ENCODE measurements around the gene MCC. TPM values are rescaled to one million over a fixed set of nuclear protein-coding genes. Genes with fewer than 3 reads are reported as not detected.

Gene MCC
- total RNA-seq, 5 donors from 2014 or later (not counting 1 experiment from before 2014, with no cell fraction given) = 2.6 to 8.3 (median 6.3) TPM

DNA sequence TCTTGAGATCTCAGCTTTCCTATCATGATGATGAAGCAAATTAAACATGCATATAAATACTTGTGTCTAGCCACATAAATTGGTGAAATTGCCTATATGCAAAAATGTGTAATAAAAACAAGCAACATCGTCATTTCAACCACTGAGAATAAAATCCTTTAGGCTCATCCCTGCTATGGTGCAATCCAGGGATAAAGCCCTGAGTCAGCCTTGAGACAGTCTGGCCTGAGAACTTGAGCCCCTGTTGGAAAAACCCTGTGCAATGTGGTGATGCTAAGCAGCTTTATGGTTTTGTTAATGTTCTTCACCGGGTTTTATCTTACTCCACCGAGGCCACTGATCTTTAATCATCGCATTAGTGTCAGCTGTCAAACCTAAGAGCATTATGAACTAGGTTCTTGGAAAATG lies 341.1 kb downstream of the MCC start:
- Histone ChIP-seq H3K27ac (ENCODE audit: low read length) (no peak overlapping the region), H3K9me3 (no peaks in the 10 kb centered on the region), H3K36me3 (ENCODE audit: control insufficient read depth in 2 of 2, extremely low read depth in 1 of 2, insufficient read depth in 1 of 2, low read length in 1 of 2) (no peaks in the 10 kb centered on the region), H3K4me1 (ENCODE audit: control insufficient read depth in 1 of 2, extremely low read depth in 1 of 2, insufficient read depth in 2 of 2, low read length in 2 of 2) (no peaks in the 10 kb centered on the region), H3K4me3 (ENCODE audit: control insufficient read depth in 1 of 2, extremely low read depth in 1 of 2, low read length in 1 of 2) (no peak overlapping the region), H3K27me3 (replicated peaks in 1 of 2; ENCODE audit: control insufficient read depth in 2 of 2, extremely low read depth in 1 of 2, insufficient read depth in 2 of 2, low read length in 1 of 2) (no peaks in the 10 kb centered on the region)
- WGBS (ENCODE audit: insufficient coverage) = no CpG with 5 or more reads among the region's 4 CpGs
- no peak for ATAC-seq (replicated peaks in 1 of 4)
- H3K27ac Mint-ChIP-seq = no peak overlapping the region
- no peaks in the 10 kb centered on the region for H3K9me3 Mint-ChIP-seq
- DNase-seq = no peak
- no peak overlapping the region for H3K4me3 Mint-ChIP-seq
- peaks cover 20% of the 10 kb centered on the region for H3K36me3 Mint-ChIP-seq
- H3K4me1 Mint-ChIP-seq = peaks cover 0 to 1% (median 0%) of the 10 kb centered on the region in 3 donors
- ChIA-PET CTCF (no interaction called here), POLR2A (no interaction called here)
- peaks cover 0 to 4% of the 10 kb centered on the region in 2 donors for H3K27me3 Mint-ChIP-seq

DNA sequence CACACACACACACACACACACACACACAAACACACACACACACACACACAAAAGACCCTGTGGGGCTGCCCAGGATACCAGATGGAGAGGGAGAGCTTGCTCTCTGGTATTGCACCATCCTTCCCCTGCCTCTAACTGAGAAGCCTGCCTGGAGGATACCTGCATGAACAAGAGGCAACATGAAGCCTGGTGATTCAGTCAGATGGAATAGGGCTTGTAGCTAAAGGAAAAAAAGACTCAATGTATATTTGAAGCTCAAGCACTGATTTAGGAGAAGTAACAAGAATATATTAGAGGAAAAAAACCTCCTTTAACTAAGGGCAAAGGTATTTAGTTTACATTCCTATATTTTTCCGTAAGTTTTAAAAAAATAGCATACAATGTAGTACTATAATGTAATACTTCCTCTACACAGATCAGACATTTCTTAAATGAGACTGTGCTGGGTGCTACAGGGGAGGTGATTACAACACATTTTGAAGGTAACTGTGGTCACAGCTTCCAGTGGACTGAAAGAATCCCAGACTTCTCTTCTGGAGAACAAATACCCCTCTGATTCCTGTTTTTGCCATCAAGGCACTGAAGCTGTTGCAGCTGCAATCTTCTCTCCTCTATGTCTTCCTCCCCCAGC lies 342.4 kb downstream of the MCC start:
- DNase-seq (no peak), ATAC-seq (replicated peaks in 1 of 4) (no peak)
- H3K27me3 Mint-ChIP-seq = peaks cover 0 to 4% of the 10 kb centered on the region in 2 donors
- POLR2A ChIA-PET = no interaction called here
- H3K4me1 Mint-ChIP-seq = peaks cover 0 to 1% (median 0%) of the 10 kb centered on the region in 3 donors
- no peaks in the 10 kb centered on the region for H3K27me3 ChIP-seq (replicated peaks in 1 of 2; ENCODE audit: control insufficient read depth in 2 of 2, extremely low read depth in 1 of 2, insufficient read depth in 2 of 2, low read length in 1 of 2)
- no peak overlapping the region for H3K27ac Mint-ChIP-seq
- H3K27ac ChIP-seq (ENCODE audit: low read length) = no peak overlapping the region
- no peaks in the 10 kb centered on the region for H3K4me1 ChIP-seq (ENCODE audit: control insufficient read depth in 1 of 2, extremely low read depth in 1 of 2, insufficient read depth in 2 of 2, low read length in 2 of 2)
- no peak overlapping the region for H3K4me3 ChIP-seq (ENCODE audit: control insufficient read depth in 1 of 2, extremely low read depth in 1 of 2, low read length in 1 of 2)
- H3K4me3 Mint-ChIP-seq = no peak overlapping the region
- H3K9me3 Mint-ChIP-seq = no peaks in the 10 kb centered on the region
- no peaks in the 10 kb centered on the region for H3K36me3 ChIP-seq (ENCODE audit: control insufficient read depth in 2 of 2, extremely low read depth in 1 of 2, insufficient read depth in 1 of 2, low read length in 1 of 2)
- CTCF ChIA-PET = no interaction called here
- WGBS (ENCODE audit: insufficient coverage) = no CpG with 5 or more reads among the region's 1 CpG
- peaks cover 25% of the 10 kb centered on the region for H3K36me3 Mint-ChIP-seq
- no peaks in the 10 kb centered on the region for H3K9me3 ChIP-seq

DNA sequence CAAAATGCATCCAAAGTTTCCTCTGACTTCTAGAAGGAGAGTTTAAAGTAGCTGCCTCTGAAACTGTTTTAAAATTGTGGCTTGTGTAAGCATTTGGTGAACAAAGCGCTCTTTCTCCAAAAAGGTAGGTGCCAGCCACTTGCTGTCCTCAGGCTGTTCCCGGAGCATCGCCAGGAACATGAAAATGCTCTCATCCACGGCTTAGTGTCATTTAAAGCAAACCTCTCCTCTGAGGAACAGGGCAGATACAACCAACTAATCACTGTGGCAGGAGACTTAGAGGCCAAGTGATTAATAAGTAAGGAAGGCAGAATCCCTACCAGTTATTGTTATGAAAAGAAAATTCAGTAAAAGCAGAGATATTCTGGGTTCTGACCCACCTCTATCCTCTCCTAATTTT lies 346.1 kb downstream of the MCC start:
- Mint-ChIP-seq H3K36me3 (peaks cover 19% of the 10 kb centered on the region), H3K27me3 (peaks cover 0 to 11% of the 10 kb centered on the region in 2 donors), H3K9me3 (no peaks in the 10 kb centered on the region), H3K27ac (no peak overlapping the region), H3K4me1 (peaks cover 0 to 1% (median 0%) of the 10 kb centered on the region in 3 donors), H3K4me3 (no peak overlapping the region)
- Histone ChIP-seq H3K9me3 (no peaks in the 10 kb centered on the region), H3K36me3 (ENCODE audit: control insufficient read depth in 2 of 2, extremely low read depth in 1 of 2, insufficient read depth in 1 of 2, low read length in 1 of 2) (no peaks in the 10 kb centered on the region), H3K27me3 (replicated peaks in 1 of 2; ENCODE audit: control insufficient read depth in 2 of 2, extremely low read depth in 1 of 2, insufficient read depth in 2 of 2, low read length in 1 of 2) (no peaks in the 10 kb centered on the region), H3K4me1 (ENCODE audit: control insufficient read depth in 1 of 2, extremely low read depth in 1 of 2, insufficient read depth in 2 of 2, low read length in 2 of 2) (no peaks in the 10 kb centered on the region), H3K27ac (ENCODE audit: low read length) (no peak overlapping the region), H3K4me3 (ENCODE audit: control insufficient read depth in 1 of 2, extremely low read depth in 1 of 2, low read length in 1 of 2) (no peak overlapping the region)
- ATAC-seq (replicated peaks in 1 of 4) (no peak), DNase-seq (no peak)
- WGBS (ENCODE audit: insufficient coverage) = no CpG with 5 or more reads among the region's 4 CpGs
- ChIA-PET CTCF (interaction anchor here in 1 of 2 donors (0.9 kb wide), 1 partner anchor 10 kb away, joined by 3 read pairs; no protein-coding TSS in a partner anchor), POLR2A (no interaction called here)

DNA sequence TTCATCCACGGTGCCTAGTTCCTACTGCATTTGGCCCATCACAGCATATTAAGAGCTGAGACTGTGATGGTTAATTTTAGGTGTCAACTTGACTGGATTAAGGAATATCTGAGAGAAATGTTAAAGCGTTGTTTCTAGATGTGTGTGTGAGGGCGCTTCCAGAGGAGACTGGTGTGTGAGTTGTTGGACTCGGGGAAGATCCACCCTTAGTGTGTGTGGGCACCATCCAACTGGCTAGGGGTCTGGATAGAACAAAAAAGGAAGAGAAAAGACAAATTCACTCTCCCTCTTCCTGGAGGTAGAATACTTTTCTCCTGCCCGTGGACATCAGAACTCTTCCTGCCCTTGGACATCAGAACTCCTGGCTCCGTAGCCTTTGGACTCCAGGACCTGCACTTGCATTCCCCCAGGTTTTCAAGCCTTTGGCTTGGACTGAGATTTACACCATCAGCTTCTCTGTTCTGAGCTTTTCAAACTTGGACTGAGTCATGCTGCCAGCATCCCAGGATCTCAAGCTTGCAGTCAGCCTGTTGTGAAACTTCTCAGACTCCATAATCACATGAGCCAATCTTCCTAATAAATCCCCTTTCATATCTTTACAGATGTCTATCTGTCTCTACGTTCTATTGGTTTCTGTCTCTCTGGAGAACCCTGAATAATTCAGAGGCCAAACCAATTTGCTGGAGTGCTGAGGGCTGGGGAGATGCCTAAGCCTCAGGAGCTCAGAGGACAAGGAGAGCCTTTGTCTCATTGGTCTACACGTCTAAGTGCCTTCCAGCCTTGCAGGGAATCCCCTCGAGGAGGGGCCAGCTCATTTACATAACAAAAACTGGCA lies 347.2 kb downstream of the MCC start:
- Mint-ChIP-seq H3K27ac (no peak overlapping the region), H3K9me3 (no peaks in the 10 kb centered on the region), H3K4me3 (no peak overlapping the region), H3K4me1 (no peaks in the 10 kb centered on the region), H3K36me3 (peaks cover 19% of the 10 kb centered on the region), H3K27me3 (peaks cover 0 to 11% of the 10 kb centered on the region in 2 donors)
- POLR2A ChIA-PET = interaction anchor here in 1 of 2 donors (0.6 kb wide), 1 partner anchor 76 kb away, joined by 3 read pairs; no protein-coding TSS in a partner anchor
- 77% methylated on average over 6 of the region's 9 CpGs for WGBS (ENCODE audit: insufficient coverage)
- H3K27me3 ChIP-seq (replicated peaks in 1 of 2; ENCODE audit: control insufficient read depth in 2 of 2, extremely low read depth in 1 of 2, insufficient read depth in 2 of 2, low read length in 1 of 2) = no peaks in the 10 kb centered on the region
- no peaks in the 10 kb centered on the region for H3K9me3 ChIP-seq
- DNase-seq (no peak), ATAC-seq (replicated peaks in 1 of 4) (no peak)
- CTCF ChIA-PET = interaction anchor here in 1 of 2 donors (0.6 kb wide), 1 partner anchor 148 kb away, joined by 3 read pairs; no protein-coding TSS in a partner anchor
- H3K4me1 ChIP-seq (ENCODE audit: control insufficient read depth in 1 of 2, extremely low read depth in 1 of 2, insufficient read depth in 2 of 2, low read length in 2 of 2) = no peaks in the 10 kb centered on the region
- H3K4me3 ChIP-seq (ENCODE audit: control insufficient read depth in 1 of 2, extremely low read depth in 1 of 2, low read length in 1 of 2) = no peak overlapping the region
- H3K36me3 ChIP-seq (ENCODE audit: control insufficient read depth in 2 of 2, extremely low read depth in 1 of 2, insufficient read depth in 1 of 2, low read length in 1 of 2) = no peaks in the 10 kb centered on the region
- no peak overlapping the region for H3K27ac ChIP-seq (ENCODE audit: low read length)

DNA sequence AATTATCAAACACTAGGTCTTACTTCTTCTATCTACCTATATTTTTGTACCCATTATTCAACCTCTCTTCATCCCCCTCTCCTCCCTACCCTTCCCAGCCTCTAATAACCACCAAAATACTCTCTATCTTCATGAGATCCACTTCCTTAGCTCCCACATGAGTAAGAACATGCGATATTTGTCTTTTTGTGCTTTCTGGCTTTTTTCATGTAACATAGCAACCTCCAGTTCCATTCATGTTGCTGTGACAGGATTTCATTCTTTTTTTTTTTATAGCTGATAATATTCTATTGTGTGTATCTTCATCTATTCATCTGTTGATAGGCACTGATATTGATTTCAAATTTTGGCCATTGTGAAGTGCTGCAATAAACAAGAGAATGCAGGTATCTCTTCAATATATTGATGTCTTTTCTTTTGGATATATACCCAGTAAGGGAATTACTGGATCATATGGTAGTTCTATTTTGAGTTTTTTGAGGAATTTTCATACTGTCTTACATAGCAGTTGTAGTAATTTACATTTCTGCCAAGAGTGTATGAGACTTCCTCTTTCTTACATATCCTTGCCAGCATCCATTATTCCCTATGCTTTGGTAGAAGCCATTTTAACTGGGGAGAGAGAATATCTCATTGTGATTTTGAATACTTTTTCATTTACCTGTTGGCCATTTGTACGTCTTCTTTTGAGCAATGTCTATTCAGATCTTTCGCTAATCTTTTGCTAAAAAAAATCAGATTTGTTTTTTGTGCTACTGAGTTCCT lies 354.9 kb downstream of the MCC start:
- peaks cover 8% of the 10 kb centered on the region for H3K36me3 Mint-ChIP-seq
- POLR2A ChIA-PET = no interaction called here
- Histone ChIP-seq H3K9me3 (no peaks in the 10 kb centered on the region), H3K36me3 (ENCODE audit: control insufficient read depth in 2 of 2, extremely low read depth in 1 of 2, insufficient read depth in 1 of 2, low read length in 1 of 2) (no peaks in the 10 kb centered on the region), H3K4me1 (ENCODE audit: control insufficient read depth in 1 of 2, extremely low read depth in 1 of 2, insufficient read depth in 2 of 2, low read length in 2 of 2) (no peaks in the 10 kb centered on the region), H3K4me3 (ENCODE audit: control insufficient read depth in 1 of 2, extremely low read depth in 1 of 2, low read length in 1 of 2) (no peak overlapping the region), H3K27ac (ENCODE audit: low read length) (no peak overlapping the region), H3K27me3 (replicated peaks in 1 of 2; ENCODE audit: control insufficient read depth in 2 of 2, extremely low read depth in 1 of 2, insufficient read depth in 2 of 2, low read length in 1 of 2) (no peaks in the 10 kb centered on the region)
- no peaks in the 10 kb centered on the region for H3K27me3 Mint-ChIP-seq
- H3K4me3 Mint-ChIP-seq = no peak overlapping the region
- no peak overlapping the region for H3K27ac Mint-ChIP-seq
- H3K4me1 Mint-ChIP-seq = no peaks in the 10 kb centered on the region
- WGBS (ENCODE audit: insufficient coverage) = 100% methylated on average over 2 of the region's 3 CpGs
- no peaks in the 10 kb centered on the region for H3K9me3 Mint-ChIP-seq
- CTCF ChIA-PET = no interaction called here
- ATAC-seq (replicated peaks in 1 of 4) (no peak), DNase-seq (no peak)

DNA sequence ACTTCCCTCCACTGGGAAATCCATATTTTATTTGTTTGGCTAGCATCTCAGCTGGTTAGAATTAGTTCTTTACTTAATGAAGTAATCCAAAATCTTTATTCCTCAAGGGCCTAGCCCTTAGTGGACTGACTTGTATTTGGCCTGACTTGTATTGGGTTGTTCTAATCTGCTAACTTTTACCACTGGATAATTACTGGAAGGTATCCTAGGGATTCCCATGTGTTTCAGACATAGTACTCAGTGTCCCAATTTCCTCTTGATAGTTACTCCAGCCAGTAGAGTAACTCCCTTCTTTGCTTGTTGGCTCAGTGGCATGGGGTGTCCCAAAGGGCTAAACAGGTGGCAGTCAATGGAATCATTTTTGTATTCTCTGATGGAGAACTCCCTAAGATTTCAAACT lies 355.7 kb downstream of the MCC start:
- Histone ChIP-seq H3K27ac (ENCODE audit: low read length) (no peak overlapping the region), H3K4me1 (ENCODE audit: control insufficient read depth in 1 of 2, extremely low read depth in 1 of 2, insufficient read depth in 2 of 2, low read length in 2 of 2) (no peaks in the 10 kb centered on the region), H3K4me3 (ENCODE audit: control insufficient read depth in 1 of 2, extremely low read depth in 1 of 2, low read length in 1 of 2) (no peak overlapping the region), H3K36me3 (ENCODE audit: control insufficient read depth in 2 of 2, extremely low read depth in 1 of 2, insufficient read depth in 1 of 2, low read length in 1 of 2) (no peaks in the 10 kb centered on the region), H3K27me3 (replicated peaks in 1 of 2; ENCODE audit: control insufficient read depth in 2 of 2, extremely low read depth in 1 of 2, insufficient read depth in 2 of 2, low read length in 1 of 2) (no peaks in the 10 kb centered on the region), H3K9me3 (no peaks in the 10 kb centered on the region)
- H3K4me1 Mint-ChIP-seq = no peaks in the 10 kb centered on the region
- ATAC-seq (replicated peaks in 1 of 4) (no peak), DNase-seq (no peak)
- ChIA-PET POLR2A (interaction anchor here in 1 of 2 donors (0.7 kb wide), 1 partner anchor 99 kb away, joined by 3 read pairs; no protein-coding TSS in a partner anchor), CTCF (no interaction called here)
- no peaks in the 10 kb centered on the region for H3K27me3 Mint-ChIP-seq
- H3K4me3 Mint-ChIP-seq = no peak overlapping the region
- no peak overlapping the region for H3K27ac Mint-ChIP-seq
- H3K9me3 Mint-ChIP-seq = peaks cover 0 to 3% (median 0%) of the 10 kb centered on the region in 3 donors
- H3K36me3 Mint-ChIP-seq = peaks cover 11% of the 10 kb centered on the region
